Prostate gland (tissue), 2 donors: ENCODE measurements around the gene TPM3. TPM values are rescaled to one million over a fixed set of nuclear protein-coding genes. Genes with fewer than 3 reads are reported as not detected.

Source experiments
- DNase-seq: peaks from one replicate; pipeline ENCODE4 v3.0.0-alpha.2; 2019; ENCODE audit warnings: low spot score
- H3K27ac ChIP-seq, 2 donors: fragments of 200-600 bp; sonication (generic); 2 replicates each; pipeline ENCODE4 v1.5.1; 2017 to 2019
- H3K27me3 ChIP-seq: fragments of 200-600 bp; sonication (generic); replicated peaks from 2 replicates; pipeline ENCODE4 v1.5.1; 2019; ENCODE audit not compliant: insufficient read depth
- H3K36me3 ChIP-seq, 2 donors: fragments of 200-600 bp; sonication (generic); 1 replicate in 1 of 2; 2 replicates in 1 of 2; pipeline versions ENCODE4 v1.5.1 to v1.8.1; 2017 to 2019
- H3K4me1 ChIP-seq: fragments of 200-600 bp; sonication (generic); replicated peaks from 2 replicates; pipeline ENCODE4 v1.5.1; 2019
- H3K4me3 ChIP-seq, 2 donors: fragments of 200-600 bp; sonication (generic); 2 replicates each; pipeline ENCODE4 v1.5.1; 2017 to 2019
- H3K9me3 ChIP-seq: fragments of 200-600 bp; sonication (generic); 2 replicates; pipeline ENCODE4 v1.5.1; 2017
- POLR2A ChIP-seq: fragments of 450-650 bp; IDR thresholded peaks from one replicate; pipeline ENCODE4 v1.6.1; 2016; ENCODE audit warnings: antibody characterized with exemption, mild to moderate bottlenecking
- POLR2AphosphoS5 ChIP-seq: sonication (generic); formaldehyde crosslinking; IDR thresholded peaks from one replicate; pipeline ENCODE4 v1.6.1; 2017; ENCODE audit warnings: antibody characterized with exemption
- WGBS: methylation state at CpG from one replicate; pipeline ENCODE4 v1.1.5; 2018; 5-methylcytosine and 5-hydroxymethylcytosine counted together
- intact Hi-C: fragments of 100-400 bp; cut with DNase I; formaldehyde crosslinking; loops from one replicate; pipeline ENCODE4 v1.14.2; 2022
- total RNA-seq, 2 donors: library from RNA; depleted of rRNA; stranded (reverse); fragments of >200 nt; gene quantifications; one replicate each; pipeline ENCODE4 v1.1.0, GENCODE V29; 2016
- TF ChIP-seq, protein P1 (sequence below), 4 experiments: fragments of 200-600 bp in 2 of 4; fragments of 450-650 bp in 2 of 4; sonication (generic) in 2 of 4; IDR thresholded peaks; 1 replicate in 3 of 4; 2 replicates in 1 of 4; pipeline ENCODE4 v1.5.1; 2016 to 2019; ENCODE audit warnings: antibody characterized with exemption in 4 of 4, mild to moderate bottlenecking in 2 of 4, moderate library complexity in 2 of 4

Gene TPM3
- total RNA-seq, 2 donors from 2014 or later: 147 to 277 TPM

DNA sequence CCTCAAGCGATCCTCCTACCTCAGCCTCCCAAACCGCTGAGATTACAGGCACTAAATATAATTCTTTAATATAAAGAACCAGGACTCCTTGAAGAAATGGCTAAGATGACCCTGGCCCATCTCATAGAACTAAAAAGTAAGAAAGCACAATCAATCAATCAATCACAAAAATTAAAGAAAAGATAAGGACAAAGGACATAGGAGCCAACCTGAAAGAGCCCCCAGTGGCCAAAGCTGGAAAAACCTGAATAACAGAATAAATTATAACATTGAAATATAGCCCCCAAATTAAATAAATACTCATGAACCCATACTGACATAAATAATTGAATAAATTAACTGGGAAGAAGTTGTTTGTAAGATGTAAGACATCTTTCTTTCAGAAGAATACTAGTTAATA, 45.9 kb downstream of the TPM3 start:
- intact Hi-C loops: no loop called here
- no peak for TF ChIP-seq POLR2A
- TF ChIP-seq, protein P1, sequence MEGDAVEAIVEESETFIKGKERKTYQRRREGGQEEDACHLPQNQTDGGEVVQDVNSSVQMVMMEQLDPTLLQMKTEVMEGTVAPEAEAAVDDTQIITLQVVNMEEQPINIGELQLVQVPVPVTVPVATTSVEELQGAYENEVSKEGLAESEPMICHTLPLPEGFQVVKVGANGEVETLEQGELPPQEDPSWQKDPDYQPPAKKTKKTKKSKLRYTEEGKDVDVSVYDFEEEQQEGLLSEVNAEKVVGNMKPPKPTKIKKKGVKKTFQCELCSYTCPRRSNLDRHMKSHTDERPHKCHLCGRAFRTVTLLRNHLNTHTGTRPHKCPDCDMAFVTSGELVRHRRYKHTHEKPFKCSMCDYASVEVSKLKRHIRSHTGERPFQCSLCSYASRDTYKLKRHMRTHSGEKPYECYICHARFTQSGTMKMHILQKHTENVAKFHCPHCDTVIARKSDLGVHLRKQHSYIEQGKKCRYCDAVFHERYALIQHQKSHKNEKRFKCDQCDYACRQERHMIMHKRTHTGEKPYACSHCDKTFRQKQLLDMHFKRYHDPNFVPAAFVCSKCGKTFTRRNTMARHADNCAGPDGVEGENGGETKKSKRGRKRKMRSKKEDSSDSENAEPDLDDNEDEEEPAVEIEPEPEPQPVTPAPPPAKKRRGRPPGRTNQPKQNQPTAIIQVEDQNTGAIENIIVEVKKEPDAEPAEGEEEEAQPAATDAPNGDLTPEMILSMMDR (IDR thresholded peaks at IDR 0.05): peak in 2 of 4 experiments; percentile 8 to 10
- H3K36me3 ChIP-seq: no peaks in the 10 kb centered on the region
- no peaks in the 10 kb centered on the region for H3K27me3 ChIP-seq
- 98% methylated on average over 2 of the region's 2 CpGs for WGBS
- no peak for DNase-seq
- no peaks in the 10 kb centered on the region for H3K4me1 ChIP-seq
- no peaks in the 10 kb centered on the region for H3K9me3 ChIP-seq
- H3K4me3 ChIP-seq: no peak overlapping the region
- H3K27ac ChIP-seq: no peak overlapping the region

DNA sequence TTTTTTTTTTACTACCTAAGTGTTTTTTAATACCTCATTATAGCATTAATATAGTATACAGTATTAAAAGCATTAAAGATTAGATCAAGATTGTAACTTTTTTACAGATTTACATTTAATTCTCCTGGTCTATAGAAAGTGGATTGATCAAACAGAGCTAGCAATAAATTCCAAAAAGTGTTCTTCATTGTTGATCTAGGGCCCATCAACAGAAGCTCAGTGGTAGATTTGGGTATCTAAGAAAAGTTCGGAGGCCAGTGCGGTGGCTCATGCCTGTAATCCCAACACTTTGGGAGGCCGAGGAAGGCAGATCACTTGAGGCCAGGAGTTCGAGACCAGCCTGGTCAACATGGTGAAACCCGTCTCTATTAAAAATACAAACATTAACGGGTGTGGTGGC, 49.5 kb downstream of the TPM3 start:
- Histone ChIP-seq H3K27me3 (no peaks in the 10 kb centered on the region), H3K4me1 (no peaks in the 10 kb centered on the region), H3K9me3 (no peaks in the 10 kb centered on the region), H3K4me3 (no peak overlapping the region), H3K27ac (no peak overlapping the region), H3K36me3 (no peaks in the 10 kb centered on the region)
- TF ChIP-seq, protein P1 (IDR thresholded peaks at IDR 0.05): no peak
- TF ChIP-seq POLR2AphosphoS5: peak; percentile 52
- no peak for TF ChIP-seq POLR2A
- peak; percentile 10 for DNase-seq
- intact Hi-C loops: no loop called here
- WGBS: 78% methylated on average over 6 of the region's 6 CpGs

DNA sequence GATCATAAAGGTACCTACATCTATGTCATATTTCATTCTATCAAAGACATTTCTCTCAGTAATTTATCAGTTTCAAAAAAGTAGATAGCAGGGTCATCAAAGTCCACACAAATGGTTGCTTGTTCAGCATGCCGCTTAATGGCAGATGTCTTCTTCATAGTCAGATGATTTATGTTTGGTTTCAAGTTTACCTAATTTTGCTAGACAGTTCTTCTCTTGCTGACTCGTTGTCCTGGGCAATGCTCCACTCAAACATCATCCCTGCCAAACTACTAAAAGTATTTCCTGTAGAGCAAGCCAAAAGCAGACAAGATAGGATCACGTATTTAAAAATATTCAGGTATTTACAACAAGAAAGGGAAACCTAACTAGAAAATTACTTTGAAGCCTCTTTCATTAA, 50.7 kb downstream of the TPM3 start:
- Histone ChIP-seq H3K4me1 (no peaks in the 10 kb centered on the region), H3K27me3 (no peaks in the 10 kb centered on the region), H3K27ac (no peak overlapping the region), H3K4me3 (no peak overlapping the region), H3K9me3 (no peaks in the 10 kb centered on the region), H3K36me3 (no peaks in the 10 kb centered on the region)
- intact Hi-C loops: no loop called here
- WGBS: 12% methylated on average over 3 of the region's 3 CpGs
- TF ChIP-seq POLR2A (no peak), POLR2AphosphoS5 (peak; percentile 88)
- DNase-seq: peak; percentile 68

DNA sequence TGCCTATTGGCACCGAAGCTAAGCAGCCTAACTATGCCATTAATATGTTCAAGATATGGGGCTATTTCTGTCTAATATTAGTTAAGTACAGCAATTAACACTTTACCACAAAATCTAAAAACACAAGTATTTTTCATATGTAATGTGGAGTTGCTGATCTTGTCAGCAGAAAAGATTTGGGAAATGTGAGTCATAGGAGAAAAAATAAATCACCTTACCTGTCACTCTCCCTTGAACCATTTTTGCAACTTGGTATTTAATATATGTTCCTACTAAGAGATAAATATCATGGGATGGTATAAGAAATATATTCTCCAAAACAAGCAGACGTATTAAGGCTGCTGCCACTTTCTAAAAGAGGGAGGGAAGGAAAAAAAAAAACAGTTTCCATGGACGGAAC, 54.0 kb downstream of the TPM3 start:
- intact Hi-C loops: no loop called here
- 79% methylated on average over 3 of the region's 3 CpGs for WGBS
- no peaks in the 10 kb centered on the region for H3K4me1 ChIP-seq
- no peaks in the 10 kb centered on the region for H3K9me3 ChIP-seq
- H3K4me3 ChIP-seq: no peak overlapping the region
- no peak for DNase-seq
- TF ChIP-seq POLR2A: no peak
- TF ChIP-seq, protein P1 (IDR thresholded peaks at IDR 0.05): no peak
- TF ChIP-seq POLR2AphosphoS5: no peak
- no peak overlapping the region for H3K27ac ChIP-seq
- no peaks in the 10 kb centered on the region for H3K36me3 ChIP-seq
- H3K27me3 ChIP-seq: no peaks in the 10 kb centered on the region

DNA sequence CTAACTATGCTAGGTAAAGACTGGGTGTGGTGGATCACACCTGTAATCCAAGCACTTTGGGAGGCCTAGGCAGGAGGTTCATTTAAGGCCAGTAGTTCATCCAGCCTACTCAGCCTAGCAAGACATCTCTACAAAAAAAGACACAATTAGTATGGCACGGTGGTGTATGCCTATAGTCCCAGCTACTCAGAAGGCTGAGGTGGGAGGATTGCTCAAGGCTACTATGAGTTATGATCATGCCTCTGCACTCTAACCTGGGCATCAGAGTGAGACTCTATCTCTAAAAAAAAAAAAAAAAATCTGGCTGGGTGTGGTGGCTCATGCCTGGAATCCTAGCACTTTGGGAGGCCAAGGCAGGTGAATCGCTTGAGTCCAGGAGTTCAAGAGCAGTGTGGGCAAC, 58.6 kb downstream of the TPM3 start:
- Histone ChIP-seq H3K36me3 (no peaks in the 10 kb centered on the region), H3K4me3 (no peak overlapping the region), H3K27me3 (no peaks in the 10 kb centered on the region), H3K9me3 (no peaks in the 10 kb centered on the region), H3K4me1 (no peaks in the 10 kb centered on the region), H3K27ac (no peak overlapping the region)
- 97% methylated on average over 2 of the region's 2 CpGs for WGBS
- intact Hi-C loops: no loop called here
- no peak for TF ChIP-seq POLR2A
- TF ChIP-seq POLR2AphosphoS5: no peak
- TF ChIP-seq, protein P1 (IDR thresholded peaks at IDR 0.05): no peak
- DNase-seq: no peak
